ENCODE data around the gene HEMGN. TPM values are rescaled to one million over a fixed set of nuclear protein-coding genes. Genes with fewer than 3 reads are reported as not detected.

The HEMGN gene
- total and polyA plus RNA-seq, 2 of the 8 experiments (the other 6 are each of a cell fraction or from before 2014, with no cell fraction given), result not detected

DNA sequence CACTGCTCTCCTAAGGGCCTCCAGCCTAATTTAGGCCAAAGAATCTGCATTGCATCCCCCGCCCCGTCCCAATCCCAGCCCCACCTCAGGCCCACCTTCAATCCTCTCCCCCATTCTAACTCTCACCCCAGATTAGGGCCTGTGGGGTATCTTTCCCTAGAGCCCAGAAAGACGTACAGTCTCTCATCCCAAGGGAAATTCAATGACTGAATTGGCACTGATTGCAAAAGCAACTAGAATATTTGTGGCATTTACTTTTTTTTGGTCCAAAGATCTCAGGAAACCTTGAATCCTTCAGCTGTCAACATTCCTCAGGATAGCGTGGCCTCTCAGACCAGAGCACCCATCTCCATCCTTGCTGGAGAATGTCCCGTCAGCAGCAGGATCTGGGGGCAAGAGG is 46.2 kb downstream of the HEMGN start (continued):
- TF ChIP-seq, protein P1, sequence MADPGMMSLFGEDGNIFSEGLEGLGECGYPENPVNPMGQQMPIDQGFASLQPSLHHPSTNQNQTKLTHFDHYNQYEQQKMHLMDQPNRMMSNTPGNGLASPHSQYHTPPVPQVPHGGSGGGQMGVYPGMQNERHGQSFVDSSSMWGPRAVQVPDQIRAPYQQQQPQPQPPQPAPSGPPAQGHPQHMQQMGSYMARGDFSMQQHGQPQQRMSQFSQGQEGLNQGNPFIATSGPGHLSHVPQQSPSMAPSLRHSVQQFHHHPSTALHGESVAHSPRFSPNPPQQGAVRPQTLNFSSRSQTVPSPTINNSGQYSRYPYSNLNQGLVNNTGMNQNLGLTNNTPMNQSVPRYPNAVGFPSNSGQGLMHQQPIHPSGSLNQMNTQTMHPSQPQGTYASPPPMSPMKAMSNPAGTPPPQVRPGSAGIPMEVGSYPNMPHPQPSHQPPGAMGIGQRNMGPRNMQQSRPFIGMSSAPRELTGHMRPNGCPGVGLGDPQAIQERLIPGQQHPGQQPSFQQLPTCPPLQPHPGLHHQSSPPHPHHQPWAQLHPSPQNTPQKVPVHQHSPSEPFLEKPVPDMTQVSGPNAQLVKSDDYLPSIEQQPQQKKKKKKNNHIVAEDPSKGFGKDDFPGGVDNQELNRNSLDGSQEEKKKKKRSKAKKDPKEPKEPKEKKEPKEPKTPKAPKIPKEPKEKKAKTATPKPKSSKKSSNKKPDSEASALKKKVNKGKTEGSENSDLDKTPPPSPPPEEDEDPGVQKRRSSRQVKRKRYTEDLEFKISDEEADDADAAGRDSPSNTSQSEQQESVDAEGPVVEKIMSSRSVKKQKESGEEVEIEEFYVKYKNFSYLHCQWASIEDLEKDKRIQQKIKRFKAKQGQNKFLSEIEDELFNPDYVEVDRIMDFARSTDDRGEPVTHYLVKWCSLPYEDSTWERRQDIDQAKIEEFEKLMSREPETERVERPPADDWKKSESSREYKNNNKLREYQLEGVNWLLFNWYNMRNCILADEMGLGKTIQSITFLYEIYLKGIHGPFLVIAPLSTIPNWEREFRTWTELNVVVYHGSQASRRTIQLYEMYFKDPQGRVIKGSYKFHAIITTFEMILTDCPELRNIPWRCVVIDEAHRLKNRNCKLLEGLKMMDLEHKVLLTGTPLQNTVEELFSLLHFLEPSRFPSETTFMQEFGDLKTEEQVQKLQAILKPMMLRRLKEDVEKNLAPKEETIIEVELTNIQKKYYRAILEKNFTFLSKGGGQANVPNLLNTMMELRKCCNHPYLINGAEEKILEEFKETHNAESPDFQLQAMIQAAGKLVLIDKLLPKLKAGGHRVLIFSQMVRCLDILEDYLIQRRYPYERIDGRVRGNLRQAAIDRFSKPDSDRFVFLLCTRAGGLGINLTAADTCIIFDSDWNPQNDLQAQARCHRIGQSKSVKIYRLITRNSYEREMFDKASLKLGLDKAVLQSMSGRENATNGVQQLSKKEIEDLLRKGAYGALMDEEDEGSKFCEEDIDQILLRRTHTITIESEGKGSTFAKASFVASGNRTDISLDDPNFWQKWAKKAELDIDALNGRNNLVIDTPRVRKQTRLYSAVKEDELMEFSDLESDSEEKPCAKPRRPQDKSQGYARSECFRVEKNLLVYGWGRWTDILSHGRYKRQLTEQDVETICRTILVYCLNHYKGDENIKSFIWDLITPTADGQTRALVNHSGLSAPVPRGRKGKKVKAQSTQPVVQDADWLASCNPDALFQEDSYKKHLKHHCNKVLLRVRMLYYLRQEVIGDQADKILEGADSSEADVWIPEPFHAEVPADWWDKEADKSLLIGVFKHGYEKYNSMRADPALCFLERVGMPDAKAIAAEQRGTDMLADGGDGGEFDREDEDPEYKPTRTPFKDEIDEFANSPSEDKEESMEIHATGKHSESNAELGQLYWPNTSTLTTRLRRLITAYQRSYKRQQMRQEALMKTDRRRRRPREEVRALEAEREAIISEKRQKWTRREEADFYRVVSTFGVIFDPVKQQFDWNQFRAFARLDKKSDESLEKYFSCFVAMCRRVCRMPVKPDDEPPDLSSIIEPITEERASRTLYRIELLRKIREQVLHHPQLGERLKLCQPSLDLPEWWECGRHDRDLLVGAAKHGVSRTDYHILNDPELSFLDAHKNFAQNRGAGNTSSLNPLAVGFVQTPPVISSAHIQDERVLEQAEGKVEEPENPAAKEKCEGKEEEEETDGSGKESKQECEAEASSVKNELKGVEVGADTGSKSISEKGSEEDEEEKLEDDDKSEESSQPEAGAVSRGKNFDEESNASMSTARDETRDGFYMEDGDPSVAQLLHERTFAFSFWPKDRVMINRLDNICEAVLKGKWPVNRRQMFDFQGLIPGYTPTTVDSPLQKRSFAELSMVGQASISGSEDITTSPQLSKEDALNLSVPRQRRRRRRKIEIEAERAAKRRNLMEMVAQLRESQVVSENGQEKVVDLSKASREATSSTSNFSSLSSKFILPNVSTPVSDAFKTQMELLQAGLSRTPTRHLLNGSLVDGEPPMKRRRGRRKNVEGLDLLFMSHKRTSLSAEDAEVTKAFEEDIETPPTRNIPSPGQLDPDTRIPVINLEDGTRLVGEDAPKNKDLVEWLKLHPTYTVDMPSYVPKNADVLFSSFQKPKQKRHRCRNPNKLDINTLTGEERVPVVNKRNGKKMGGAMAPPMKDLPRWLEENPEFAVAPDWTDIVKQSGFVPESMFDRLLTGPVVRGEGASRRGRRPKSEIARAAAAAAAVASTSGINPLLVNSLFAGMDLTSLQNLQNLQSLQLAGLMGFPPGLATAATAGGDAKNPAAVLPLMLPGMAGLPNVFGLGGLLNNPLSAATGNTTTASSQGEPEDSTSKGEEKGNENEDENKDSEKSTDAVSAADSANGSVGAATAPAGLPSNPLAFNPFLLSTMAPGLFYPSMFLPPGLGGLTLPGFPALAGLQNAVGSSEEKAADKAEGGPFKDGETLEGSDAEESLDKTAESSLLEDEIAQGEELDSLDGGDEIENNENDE (IDR thresholded peaks at IDR 0.05; ENCODE audit: insufficient replicate concordance, low read length), result no peak
- TF ChIP-seq CBX5 (IDR thresholded peaks at IDR 0.05; ENCODE audit: low read depth, low read length), result no peak
- no peak for TF ChIP-seq POLR2AphosphoS5 (IDR thresholded peaks at IDR 0.05; ENCODE audit: low read depth, low read length)
- TF ChIP-seq SUZ12 (IDR thresholded peaks at IDR 0.05; ENCODE audit: low read length), result no peak
- no peak for TF ChIP-seq NANOG (IDR thresholded peaks at IDR 0.05; ENCODE audit: insufficient read depth, low read depth, low read length, poor library complexity, severe bottlenecking)
- no peak for TF ChIP-seq CBX8 (IDR thresholded peaks at IDR 0.05; ENCODE audit: borderline replicate concordance, low read depth, low read length)
- no peak for TF ChIP-seq NRF1 (IDR thresholded peaks at IDR 0.05; ENCODE audit: low read depth, low read length)
- TF ChIP-seq, protein P2, sequence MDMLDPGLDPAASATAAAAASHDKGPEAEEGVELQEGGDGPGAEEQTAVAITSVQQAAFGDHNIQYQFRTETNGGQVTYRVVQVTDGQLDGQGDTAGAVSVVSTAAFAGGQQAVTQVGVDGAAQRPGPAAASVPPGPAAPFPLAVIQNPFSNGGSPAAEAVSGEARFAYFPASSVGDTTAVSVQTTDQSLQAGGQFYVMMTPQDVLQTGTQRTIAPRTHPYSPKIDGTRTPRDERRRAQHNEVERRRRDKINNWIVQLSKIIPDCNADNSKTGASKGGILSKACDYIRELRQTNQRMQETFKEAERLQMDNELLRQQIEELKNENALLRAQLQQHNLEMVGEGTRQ (IDR thresholded peaks at IDR 0.05; ENCODE audit: low read length), result no peak
- TF ChIP-seq TEAD4 (IDR thresholded peaks at IDR 0.05; ENCODE audit: low read depth, low read length), result no peak
- TF ChIP-seq EP300 (IDR thresholded peaks at IDR 0.05; ENCODE audit: borderline replicate concordance in 1 of 2, low read depth in 2 of 2, low read length in 2 of 2), result no peak
